Activated CD4-positive, alpha-beta T cell treated with anti-CD3 and anti-CD28 coated beads, Interleukin-10, Interleukin-2, amounts not matched to agents 100 ng/mL and 50 ng/mL, durations not matched to agents 16 hours and 8 hours (primary cell): Measurements from ENCODE around the gene OTUB1.
"Not testable (repeated sequence)": the region's sequence is repeated elsewhere in the genome, so short reads cannot be mapped to it uniquely, and the experiment has no call there.

Experiments used
- DNase-seq: peaks from one replicate; pipeline ENCODE4 v3.0.0-alpha.2; 2020

The OTUB1 gene

GRCh38 chr11:63986156-63986931, at the start of gene OTUB1:
Gene OTUB1 (plus strand): TSS chr11:63986438. CDS start chr11:63986457, 19 bp downstream.
- peak; percentile 94 for DNase-seq

DNA sequence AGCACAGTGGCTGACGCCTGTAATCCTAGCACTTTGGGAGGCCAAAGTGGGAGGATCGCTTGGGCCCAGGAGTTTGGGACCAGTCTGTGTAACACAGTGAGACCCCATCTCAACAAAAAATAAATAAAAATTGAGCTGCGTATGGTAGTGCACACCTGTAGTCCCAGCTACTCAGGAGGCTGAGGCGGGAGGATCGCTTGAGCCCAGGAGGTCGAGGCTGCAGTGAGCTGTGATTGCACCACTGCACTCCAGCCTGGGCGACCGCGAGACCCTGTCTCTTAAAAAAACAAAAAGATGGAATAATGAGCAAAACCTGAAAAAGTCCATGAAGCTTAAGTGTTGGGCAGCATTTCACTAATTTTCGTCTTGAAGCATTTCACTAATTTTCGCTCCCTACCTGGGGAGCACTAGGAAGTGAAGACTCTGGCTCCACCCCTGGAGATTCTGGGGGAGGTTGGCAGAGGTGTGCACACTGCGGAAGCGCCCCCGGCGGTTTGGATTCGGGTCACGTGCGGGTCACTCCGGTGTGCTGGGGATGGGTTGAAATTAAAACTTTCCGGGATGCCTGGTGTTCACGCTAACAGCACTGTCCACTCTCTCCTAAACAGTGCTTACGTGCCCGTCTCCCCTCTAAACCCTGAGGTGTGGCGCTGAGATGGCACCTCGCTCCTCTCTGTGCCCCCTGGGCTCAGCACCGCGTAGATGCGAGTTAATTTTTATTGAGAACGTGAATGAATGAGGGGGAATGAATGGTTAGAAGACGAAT, 48.3 kb upstream of the OTUB1 start:
- DNase-seq = peak; percentile 26

- peak; percentile 98 for DNase-seq
These were observed 47.5 kb upstream of the OTUB1 start, which contains the start of gene NAA40 for GRCh38 chr11:63938479-63939396. Gene NAA40 (plus strand): TSS chr11:63939002. CDS start chr11:63939097, 95 bp downstream.

DNA sequence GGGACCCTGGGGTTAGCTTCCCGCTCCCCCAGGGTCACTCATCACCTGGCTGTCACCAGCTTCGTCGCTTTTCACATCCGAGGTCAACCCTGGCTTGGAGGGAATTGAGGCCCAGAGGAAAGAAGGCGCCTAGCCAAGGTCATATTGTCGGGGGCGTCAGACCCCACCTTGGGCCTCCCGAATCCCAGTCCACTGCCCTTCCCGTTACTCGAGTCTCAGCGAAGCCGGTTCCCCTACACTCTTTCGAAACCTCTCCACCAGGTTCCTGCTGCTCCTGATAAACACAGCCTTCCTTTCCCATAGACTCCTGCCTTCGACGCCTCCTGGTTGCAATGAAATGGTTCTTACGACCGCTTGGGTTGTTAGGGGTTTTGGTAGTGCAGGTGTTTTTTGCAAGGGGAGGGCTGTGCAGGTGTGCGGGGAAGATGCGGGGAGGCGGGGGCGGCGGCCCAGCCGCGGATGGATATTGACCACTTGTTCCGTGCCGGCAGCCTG, 46.8 kb upstream of the OTUB1 start:
- DNase-seq = no peak

DNA sequence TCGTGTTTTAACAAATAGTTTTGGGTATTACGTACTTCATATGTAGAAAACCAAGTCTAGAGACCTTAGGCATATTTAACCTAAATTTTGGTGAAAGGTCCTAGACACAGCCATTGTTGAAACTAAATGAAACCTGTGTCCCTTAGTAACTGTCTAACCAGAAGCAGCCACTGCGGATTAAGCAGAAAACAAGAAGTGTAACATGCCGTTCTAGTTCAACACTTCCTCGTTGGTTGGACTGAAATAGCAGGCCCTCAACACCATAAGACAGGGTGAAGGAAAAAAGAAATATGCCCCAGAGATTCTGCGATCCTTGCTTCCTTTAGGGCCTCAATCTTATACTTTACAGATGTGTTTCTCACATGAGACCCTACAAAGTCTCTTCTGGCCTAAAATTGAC, 45.5 kb upstream of the OTUB1 start:
- no peak for DNase-seq

DNA sequence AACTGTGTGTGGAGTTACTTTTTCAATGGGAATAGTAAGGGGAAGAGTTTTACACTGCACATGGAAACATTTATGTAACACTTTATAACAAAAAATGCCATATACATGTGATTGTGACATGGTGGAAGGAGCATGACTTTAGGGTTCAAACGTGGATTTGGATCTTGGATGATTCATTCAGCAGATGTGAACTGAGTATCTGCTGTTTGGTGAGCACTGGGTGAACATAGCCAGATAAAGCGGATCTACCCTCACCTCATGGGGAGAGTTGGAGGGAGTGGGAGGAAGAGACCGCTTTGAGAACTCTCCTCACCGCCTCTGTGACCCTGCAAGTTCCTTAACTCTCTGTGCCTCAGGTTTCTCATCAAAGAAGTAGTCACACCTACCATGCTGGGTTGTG, 44.3 kb upstream of the OTUB1 start:
- DNase-seq = no peak

DNA sequence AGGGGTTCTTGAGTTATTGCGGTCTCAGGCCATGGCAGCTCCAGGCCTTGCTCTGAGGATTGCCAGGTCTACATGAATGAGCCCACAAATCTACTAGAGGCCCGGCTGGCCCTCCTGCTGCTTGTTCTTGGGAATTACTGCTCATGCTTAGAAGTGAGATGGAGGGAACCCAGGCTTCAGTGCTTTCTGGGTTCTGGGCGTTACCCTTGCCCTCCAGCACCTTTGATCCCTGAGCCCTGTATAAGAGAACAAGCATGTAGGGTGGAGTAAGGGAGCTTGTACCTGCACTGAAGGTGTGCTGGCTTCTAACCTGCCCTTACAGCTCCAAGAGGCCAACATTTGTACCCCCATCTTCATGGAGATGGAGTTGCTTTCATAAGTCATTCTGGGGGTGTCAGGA, 43.4 kb upstream of the OTUB1 start:
- DNase-seq = no peak

DNA sequence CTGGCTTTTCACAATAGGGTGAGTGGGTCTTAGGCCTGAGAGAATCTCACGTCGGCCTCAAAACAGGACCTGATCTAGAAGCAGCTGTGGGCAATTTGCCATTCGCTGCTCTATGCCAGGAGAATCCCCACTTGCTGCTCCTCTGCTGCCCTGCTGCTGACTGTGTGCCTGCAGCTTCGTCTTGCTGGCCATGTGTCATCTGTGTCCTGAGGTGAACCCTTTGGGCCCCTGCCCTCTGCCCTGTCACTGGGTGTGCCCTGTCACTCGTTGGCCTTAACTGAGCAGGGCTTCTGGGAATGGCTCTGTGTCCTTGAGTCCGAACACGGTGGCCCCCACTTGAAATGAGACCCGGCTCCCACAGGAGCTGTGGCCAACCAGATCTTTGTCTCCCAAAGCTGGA, 41.3 kb upstream of the OTUB1 start:
- DNase-seq = no peak

GRCh38 chr11:63945477-63946163, 40.6 kb upstream of the OTUB1 start:
- DNase-seq = peak; percentile 51

DNA sequence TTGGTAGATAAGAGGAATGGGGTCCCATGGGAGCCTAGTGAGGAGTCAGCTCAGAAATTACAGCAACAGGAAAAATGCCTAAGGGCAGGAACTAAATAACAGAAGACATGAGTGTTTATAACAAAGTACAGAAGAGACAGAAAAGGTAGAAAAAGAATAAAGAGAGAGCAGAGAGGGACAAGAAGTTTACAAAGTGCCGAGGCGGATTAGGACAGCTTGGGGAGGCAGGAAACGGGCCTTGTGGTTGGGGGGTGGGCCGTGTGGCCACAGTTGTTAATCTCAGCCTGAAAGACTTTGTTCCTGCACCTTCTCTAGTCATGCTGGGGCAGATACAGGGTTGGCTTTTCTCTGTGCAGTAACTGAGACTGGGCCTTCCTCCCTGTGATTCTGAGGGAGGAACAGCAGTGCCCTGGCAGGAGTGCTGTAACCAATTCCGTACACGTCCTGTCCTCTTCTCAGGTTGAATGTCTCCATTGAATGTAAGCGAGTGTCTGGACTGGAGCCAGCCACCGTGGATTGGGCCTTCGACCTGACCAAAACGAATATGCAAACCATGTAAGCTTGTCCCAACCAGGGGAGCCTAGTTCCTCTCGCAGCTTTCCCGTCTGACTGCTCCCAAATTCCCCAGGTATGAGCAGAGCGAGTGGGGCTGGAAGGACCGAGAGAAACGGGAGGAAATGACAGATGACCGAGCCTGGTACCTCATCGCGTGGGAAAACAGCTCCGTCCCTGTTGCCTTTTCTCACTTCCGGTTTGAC, 34.3 kb upstream of the OTUB1 start:
- DNase-seq = peak; percentile 51

DNA sequence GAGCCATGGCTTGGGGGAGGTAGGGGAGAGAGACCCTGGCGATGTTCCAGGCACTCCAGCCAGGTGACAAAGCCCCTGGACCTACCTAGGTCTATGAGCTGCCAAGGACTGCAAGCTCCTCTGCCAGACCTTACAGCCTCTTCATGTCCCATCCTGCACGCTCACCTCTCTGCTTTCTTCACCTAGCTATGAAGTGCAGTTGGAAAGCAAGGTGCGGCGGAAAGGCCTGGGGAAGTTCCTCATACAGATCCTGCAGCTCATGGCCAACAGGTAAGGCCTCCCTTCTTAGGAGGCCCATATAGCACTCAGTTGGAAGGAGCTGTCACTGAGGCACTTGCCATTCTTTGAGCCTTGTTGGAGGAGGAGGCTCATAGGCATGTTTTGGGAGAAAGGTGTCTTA, 33.7 kb upstream of the OTUB1 start:
- DNase-seq = no peak

- no peak for DNase-seq
These were observed 28.2 kb upstream of the OTUB1 start for GRCh38 chr11:63958008-63958407.

DNA sequence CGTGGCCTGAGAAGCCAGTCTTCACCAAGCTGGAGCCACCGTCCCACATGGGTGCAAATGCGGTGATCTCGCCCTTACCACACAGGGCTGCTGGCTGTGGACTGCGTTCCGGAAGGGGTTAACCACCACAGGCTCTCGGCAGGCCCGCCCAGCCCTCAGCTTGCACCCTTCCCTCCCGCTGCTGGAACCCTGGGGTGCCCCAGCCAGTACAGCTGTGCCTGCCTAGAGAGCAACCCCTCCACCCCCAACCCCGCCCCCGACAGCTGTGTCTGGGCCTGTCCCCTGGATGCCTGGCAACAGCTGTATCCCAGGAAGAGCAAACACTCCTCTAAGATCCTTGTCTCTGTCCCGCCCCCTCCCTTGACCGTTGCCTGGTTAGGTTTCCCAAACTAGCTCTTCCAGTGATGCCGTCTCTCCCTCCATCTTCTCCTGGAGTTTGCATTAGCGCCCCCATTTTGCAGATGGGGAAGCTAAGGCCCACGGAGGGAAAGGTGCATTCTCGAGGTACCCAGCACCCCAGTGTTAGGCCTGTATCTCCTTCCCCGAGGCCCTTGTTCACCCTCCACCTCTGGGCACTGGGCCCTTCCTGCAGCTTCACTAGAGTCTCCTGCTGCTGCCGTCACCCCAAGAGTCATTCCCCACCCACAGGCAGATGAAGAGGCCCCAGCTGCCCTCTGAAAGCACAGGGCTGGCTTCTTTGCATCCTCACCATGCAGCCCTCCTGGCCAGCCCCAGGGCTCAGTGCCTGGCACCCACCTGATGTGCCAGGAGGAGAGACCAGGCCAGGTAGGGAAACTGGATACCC, 24.4 kb upstream of the OTUB1 start:
- DNase-seq = peak; percentile 61

DNA sequence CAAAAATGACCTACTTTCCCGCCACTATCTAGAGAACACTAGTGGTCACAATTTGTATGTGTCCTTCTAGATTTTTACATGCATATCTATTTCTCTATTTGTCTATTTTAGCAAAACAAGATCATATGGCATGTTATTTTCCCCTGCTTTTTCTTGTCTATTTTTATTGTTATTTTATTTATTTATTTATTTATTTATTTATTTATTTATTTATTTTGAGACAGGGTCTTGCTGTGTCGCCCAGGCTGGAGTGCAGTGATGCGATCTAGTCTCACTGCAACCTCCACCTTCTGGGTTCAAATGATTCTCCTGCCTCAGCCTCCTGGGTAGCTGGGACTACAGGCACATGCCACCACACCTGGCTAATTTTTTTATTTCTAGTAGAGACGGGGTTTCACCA, 22.3 kb upstream of the OTUB1 start:
- not testable (repeated sequence) for DNase-seq

DNA sequence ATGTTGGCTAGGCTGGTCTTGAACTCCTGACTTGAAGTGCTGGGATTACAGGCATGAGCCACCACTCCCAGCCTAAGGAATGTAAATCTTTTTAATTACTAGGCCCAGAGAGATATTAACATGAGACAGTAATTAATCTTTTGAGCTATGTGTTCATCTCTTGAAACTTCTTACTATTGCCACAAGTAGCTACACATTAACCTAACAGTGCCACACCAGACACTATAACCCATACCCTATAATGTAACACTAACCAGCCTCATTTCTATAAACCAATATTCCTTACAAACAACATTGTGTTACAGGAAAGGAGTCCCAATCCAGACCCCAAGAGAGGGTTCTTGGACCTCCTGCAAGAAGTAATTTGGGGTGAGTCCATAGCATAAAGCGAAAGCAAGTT, 19.8 kb upstream of the OTUB1 start:
- DNase-seq = no peak

GRCh38 chr11:63969461-63969860, 16.8 kb upstream of the OTUB1 start:
- no peak for DNase-seq

DNA sequence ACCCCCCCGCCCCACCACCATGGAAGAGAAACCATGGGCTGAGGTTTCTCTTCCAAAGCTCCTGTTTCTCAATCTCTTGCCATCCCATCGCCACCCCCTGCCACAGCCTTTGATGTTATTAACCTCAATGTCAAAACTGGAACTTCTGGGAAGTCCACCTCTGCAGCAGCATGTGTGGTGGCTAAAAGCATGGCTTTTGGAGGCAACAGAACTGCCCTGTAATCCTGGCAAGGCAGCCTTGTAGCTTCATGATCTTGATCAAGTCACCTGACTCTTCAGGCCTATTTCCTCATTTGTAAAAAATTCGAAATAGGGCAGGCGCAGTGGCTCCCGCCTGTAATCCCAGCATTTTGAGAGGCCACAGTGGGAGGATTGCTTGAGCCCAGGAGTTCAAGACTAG, 15.3 kb upstream of the OTUB1 start:
- DNase-seq = no peak

GRCh38 chr11:63973912-63974258, 12.4 kb upstream of the OTUB1 start:
- not testable (repeated sequence) for DNase-seq

- peak; percentile 99 for DNase-seq
These were observed 11.7 kb upstream of the OTUB1 start, which contains the start of gene COX8A for GRCh38 chr11:63974259-63975143. Gene COX8A (plus strand): TSS chr11:63974620. CDS start chr11:63974681, 61 bp downstream.
